Cardiac muscle cell (in vitro differentiated cells and primary cell): ENCODE data around the gene FBRSL1. TPM values are rescaled to one million over a fixed set of nuclear protein-coding genes. Genes with fewer than 3 reads are reported as not detected.

Experiments
- DNase-seq, 2 donors: peaks; one replicate each; pipeline versions ENCODE4 v3.0.0 to v3.0.0-alpha.2; 2010 to 2017; ENCODE audit warnings: low read depth in 1 of 2, low spot score in 1 of 2
- H3K27ac ChIP-seq: fragments of 200-600 bp; sonication (generic); 2 replicates; pipeline ENCODE4 v1.5.1; 2016
- H3K27me3 ChIP-seq: fragments of 200-600 bp; sonication (generic); 2 replicates; pipeline ENCODE4 v1.6.0; 2016; ENCODE audit warnings: control low read depth
- H3K36me3 ChIP-seq: fragments of 200-600 bp; sonication (generic); 2 replicates; pipeline ENCODE4 v1.5.1; 2016; ENCODE audit warnings: control low read depth
- H3K4me1 ChIP-seq: fragments of 200-600 bp; sonication (generic); 2 replicates; pipeline ENCODE4 v1.8.1; 2017; ENCODE audit warnings: low read depth, mild to moderate bottlenecking, mixed run types
- H3K4me3 ChIP-seq: fragments of 200-600 bp; sonication (generic); 2 replicates; pipeline ENCODE4 v1.5.1; 2016; ENCODE audit warnings: mild to moderate bottlenecking
- H3K9me3 ChIP-seq: fragments of 200-600 bp; sonication (generic); 2 replicates; pipeline ENCODE4 v1.5.1; 2017; ENCODE audit warnings: low read depth, mild to moderate bottlenecking, control low read depth
- polyA plus RNA-seq: library from polyadenylated mRNA; unstranded; fragments of >200 nt; fragmentation: Nextera tagmentation; extraction: Ambion mirVana; gene quantifications from 2 replicates; pipeline ENCODE4 v1.2.1, GENCODE V29; 2016
- total RNA-seq: library from RNA; depleted of rRNA; stranded (reverse); fragments of >200 nt; gene quantifications from 2 replicates; pipeline ENCODE4 v1.2.3, GENCODE V29; 2016
- TF ChIP-seq, protein P1 (sequence below): IDR thresholded peaks from 2 replicates; pipeline ENCODE4 v1.5.1; 2012; ENCODE audit warnings: low read depth, mild to moderate bottlenecking, low read length

The FBRSL1 gene
- total and polyA plus RNA-seq, 2 experiments from 2014 or later: 37.3 to 45.0 TPM

DNA sequence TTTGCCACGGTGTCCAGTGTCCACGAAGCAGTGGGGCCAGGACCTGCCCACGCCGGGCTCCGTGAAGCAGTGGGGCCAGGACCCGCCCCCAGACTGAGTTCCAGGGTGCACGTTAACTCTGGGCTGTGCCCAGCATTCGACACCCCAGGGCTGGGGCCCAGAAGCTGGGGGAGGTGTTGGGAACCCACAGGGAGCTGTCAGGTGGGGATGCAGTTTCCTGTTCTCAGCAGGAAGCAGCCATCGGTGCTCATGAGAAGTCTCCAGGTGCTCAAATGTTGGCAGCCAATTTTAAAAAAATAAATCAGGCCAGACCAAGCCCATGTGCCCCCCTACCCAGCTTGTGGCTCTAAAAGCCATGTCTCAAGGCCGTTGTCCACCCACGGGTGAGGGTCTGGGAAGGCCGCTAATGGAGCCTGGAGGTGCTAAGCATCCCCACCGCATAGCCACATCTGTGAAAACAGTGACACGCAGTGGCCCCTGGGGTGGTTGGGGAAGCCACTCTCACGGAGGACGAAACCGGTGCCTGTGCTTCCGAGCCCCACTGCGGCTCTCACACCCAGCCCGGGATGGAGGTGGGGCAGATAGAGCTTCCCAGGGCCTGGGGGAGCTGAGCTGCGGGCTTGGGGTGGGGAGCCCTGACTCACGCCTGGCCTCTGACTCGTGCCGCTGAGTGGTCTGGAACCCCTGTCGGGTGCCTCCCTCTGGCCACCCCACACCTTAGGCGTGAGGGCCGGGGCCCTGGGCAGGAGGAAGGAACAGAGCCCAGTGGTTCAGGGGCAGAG lies 53.5 kb downstream of the FBRSL1 start:
- TF ChIP-seq, protein P1, sequence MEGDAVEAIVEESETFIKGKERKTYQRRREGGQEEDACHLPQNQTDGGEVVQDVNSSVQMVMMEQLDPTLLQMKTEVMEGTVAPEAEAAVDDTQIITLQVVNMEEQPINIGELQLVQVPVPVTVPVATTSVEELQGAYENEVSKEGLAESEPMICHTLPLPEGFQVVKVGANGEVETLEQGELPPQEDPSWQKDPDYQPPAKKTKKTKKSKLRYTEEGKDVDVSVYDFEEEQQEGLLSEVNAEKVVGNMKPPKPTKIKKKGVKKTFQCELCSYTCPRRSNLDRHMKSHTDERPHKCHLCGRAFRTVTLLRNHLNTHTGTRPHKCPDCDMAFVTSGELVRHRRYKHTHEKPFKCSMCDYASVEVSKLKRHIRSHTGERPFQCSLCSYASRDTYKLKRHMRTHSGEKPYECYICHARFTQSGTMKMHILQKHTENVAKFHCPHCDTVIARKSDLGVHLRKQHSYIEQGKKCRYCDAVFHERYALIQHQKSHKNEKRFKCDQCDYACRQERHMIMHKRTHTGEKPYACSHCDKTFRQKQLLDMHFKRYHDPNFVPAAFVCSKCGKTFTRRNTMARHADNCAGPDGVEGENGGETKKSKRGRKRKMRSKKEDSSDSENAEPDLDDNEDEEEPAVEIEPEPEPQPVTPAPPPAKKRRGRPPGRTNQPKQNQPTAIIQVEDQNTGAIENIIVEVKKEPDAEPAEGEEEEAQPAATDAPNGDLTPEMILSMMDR: no peak
- no peak for DNase-seq
- Histone ChIP-seq H3K9me3 (no peaks in the 10 kb centered on the region), H3K4me3 (no peak overlapping the region), H3K4me1 (no peaks in the 10 kb centered on the region), H3K27ac (no peak overlapping the region), H3K27me3 (no peaks in the 10 kb centered on the region), H3K36me3 (no peaks in the 10 kb centered on the region)

DNA sequence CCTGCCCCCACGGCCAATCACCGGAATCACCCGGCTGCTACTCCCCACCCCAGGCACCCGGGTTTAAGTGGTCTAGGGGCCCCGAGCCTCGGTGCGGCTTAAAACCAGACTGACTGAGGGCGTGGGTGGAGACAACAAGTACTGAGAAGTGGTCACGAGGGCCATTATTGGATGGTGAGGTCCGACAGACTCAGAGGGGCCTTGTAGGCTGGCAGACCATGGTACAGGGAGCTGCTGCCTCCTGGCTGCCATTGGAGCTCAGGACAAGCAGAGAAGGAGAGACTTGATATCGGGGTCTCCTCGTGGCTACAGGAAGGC lies 54.1 kb downstream of the FBRSL1 start:
- peak in 1 of 2 donors; percentile 41 for DNase-seq
- no peak overlapping the region for H3K27ac ChIP-seq
- H3K4me3 ChIP-seq: no peak overlapping the region
- no peaks in the 10 kb centered on the region for H3K4me1 ChIP-seq
- H3K27me3 ChIP-seq: no peaks in the 10 kb centered on the region
- H3K36me3 ChIP-seq: no peaks in the 10 kb centered on the region
- no peaks in the 10 kb centered on the region for H3K9me3 ChIP-seq
- TF ChIP-seq, protein P1: no peak

DNA sequence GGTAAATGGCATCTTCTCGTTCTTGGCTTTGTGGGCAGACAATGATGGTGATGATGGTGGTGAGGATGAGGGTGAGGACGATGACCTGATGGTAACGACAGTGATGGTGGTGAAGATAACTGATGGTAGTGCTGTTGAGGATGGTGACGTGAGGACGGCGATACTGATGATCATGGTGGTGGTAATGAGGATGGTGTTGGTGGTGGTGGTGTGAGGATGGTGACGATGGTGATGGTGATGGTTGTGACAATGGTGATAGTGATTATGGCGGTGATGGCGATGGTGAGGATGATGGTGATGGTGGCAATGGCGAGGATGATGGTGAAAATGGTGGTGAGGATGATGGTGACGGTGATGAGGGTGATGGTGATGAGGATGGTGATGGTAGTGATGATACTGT lies 54.5 kb downstream of the FBRSL1 start:
- TF ChIP-seq, protein P1: no peak
- Histone ChIP-seq H3K4me3 (no peak overlapping the region), H3K4me1 (no peaks in the 10 kb centered on the region), H3K27ac (no peak overlapping the region), H3K27me3 (no peaks in the 10 kb centered on the region), H3K36me3 (no peaks in the 10 kb centered on the region), H3K9me3 (no peaks in the 10 kb centered on the region)
- DNase-seq: no peak

DNA sequence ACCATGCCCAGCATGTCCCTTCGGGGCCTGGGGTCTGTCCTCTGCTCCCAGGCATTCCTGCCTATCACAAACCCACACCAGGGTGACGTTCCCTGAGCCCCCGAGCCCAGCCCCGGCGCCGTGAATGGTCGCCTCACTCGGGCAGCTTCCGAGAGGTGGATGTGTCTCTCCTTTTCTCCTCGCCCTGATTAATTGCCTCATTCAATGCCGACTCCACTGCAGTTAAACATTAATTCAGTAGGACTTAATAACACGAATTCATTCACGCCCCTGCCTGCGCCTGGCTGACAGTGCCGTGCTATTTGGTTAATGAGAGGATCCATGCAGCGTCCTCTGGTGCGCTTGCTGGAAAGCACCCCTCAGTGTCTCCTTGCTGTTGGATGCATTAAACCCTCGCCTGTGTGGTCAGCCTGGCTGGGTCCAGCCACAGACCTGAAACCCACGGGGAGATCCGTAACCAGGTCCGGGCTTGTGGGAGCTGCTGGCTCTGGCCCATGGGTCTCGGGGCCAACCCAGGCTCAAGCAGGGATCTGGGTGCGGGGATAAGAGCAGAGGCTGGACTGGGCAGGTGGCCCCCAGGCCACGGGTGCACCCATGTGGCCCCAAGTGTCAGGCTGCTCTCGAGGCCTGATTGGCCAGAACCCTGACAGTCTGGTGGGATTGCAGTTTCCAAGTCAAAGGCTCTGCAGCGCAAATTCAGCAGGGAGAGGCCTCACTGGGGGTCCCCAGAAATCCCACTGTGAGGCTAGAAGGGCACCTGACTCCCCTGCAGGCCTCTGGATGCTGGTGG lies 55.4 kb downstream of the FBRSL1 start:
- H3K27me3 ChIP-seq: no peaks in the 10 kb centered on the region
- H3K4me3 ChIP-seq: no peak overlapping the region
- no peaks in the 10 kb centered on the region for H3K9me3 ChIP-seq
- DNase-seq: no peak
- H3K27ac ChIP-seq: no peak overlapping the region
- no peaks in the 10 kb centered on the region for H3K4me1 ChIP-seq
- TF ChIP-seq, protein P1: no peak
- H3K36me3 ChIP-seq: no peaks in the 10 kb centered on the region

DNA sequence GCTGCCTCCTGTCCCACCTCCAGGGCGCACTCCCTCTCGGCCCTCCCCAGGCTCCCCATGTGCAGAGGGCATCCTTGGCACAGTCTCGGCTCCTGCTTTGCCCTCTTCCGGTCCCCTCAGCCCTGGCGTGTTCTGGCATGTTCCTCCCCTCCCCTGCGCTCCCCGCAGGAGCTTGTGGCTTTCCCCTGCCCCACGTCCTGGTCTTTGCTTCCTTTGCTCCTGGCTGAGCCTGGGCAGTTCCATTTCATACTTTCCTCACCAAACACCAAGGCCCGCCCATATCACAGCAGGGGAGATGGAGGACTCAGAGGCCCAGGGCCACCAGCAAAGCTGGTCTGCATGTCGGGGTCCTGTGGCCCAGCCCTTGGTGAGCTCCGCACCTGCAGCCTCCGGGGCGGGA lies 56.0 kb downstream of the FBRSL1 start:
- TF ChIP-seq, protein P1: no peak
- Histone ChIP-seq H3K27me3 (no peaks in the 10 kb centered on the region), H3K4me1 (peaks cover 4% of the 10 kb centered on the region), H3K27ac (no peak overlapping the region), H3K36me3 (no peaks in the 10 kb centered on the region), H3K4me3 (no peak overlapping the region), H3K9me3 (no peaks in the 10 kb centered on the region)
- DNase-seq: no peak
